Glutamatergic neuron (in vitro differentiated cells): Measurements from ENCODE around the gene SUN3. TPM values are rescaled to one million over a fixed set of nuclear protein-coding genes. Genes with fewer than 3 reads are reported as not detected.

ENCODE experiments used
- DNase-seq: peaks from one replicate; pipeline ENCODE4 v3.0.0; 2022
- H3K27ac Mint-ChIP-seq: one replicate; pipeline ENCODE4 v1.8.0; 2020; ENCODE audit warnings: mild to moderate bottlenecking, mixed read lengths, inconsistent platforms; ENCODE audit not compliant: unreplicated experiment
- H3K27me3 Mint-ChIP-seq: one replicate; pipeline ENCODE4 v1.8.0; 2020; ENCODE audit warnings: mild to moderate bottlenecking, moderate library complexity, mixed read lengths, inconsistent platforms; ENCODE audit not compliant: unreplicated experiment
- H3K36me3 Mint-ChIP-seq: one replicate; pipeline ENCODE4 v1.8.0; 2020; ENCODE audit warnings: mild to moderate bottlenecking, mixed read lengths, inconsistent platforms; ENCODE audit not compliant: unreplicated experiment
- H3K4me1 Mint-ChIP-seq: one replicate; pipeline ENCODE4 v1.8.0; 2020; ENCODE audit warnings: mild to moderate bottlenecking, low read depth, mixed read lengths, inconsistent platforms; ENCODE audit not compliant: unreplicated experiment
- H3K4me3 Mint-ChIP-seq: one replicate; pipeline ENCODE4 v1.8.0; 2020; ENCODE audit warnings: mild to moderate bottlenecking, mixed read lengths, inconsistent platforms; ENCODE audit not compliant: unreplicated experiment
- H3K9me3 Mint-ChIP-seq: one replicate; pipeline ENCODE4 v1.8.0; 2020; ENCODE audit warnings: mild to moderate bottlenecking, moderate library complexity, mixed read lengths, inconsistent platforms; ENCODE audit not compliant: unreplicated experiment
- total RNA-seq: library from RNA; stranded (reverse); fragmentation: NEBNext Ultra II Directional; extraction: Animal tissue kit (Norgen Biotek cat#: 25700); gene quantifications from one replicate; pipeline ENCODE4 v1.2.1, GENCODE V29; 2021; ENCODE audit not compliant: unreplicated experiment
- TF ChIP-seq, protein P1 (sequence below): fragments of 200-600 bp; sonication (generic); IDR thresholded peaks from one replicate; pipeline ENCODE4 v1.5.0; 2021; ENCODE audit not compliant: partially characterized antibody, unreplicated experiment

The SUN3 gene
- total RNA-seq, 1 donor from 2014 or later, result not detected

DNA sequence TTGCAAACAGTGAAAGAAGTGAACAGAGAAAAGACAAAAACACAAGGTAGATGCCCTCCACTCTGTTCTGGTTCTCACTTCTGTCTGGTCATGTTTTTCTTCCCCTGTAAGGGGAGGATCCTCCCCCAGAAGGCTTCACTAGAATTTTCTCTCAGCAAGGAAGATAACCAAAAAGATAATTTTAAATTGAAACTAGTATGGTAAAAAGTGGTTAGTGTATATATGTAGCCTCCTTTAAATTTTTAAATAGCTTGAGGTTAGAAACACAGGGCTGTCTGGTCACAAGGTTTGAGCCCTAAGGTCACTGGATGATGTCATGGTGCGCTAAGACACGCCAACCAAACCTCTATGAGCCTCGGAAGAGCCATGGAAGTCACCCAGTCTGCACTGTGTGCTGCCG is 75.1 kb downstream of the SUN3 start:
- Mint-ChIP-seq H3K27me3 (peaks cover 1% of the 10 kb centered on the region), H3K4me1 (no peaks in the 10 kb centered on the region), H3K36me3 (peaks cover 8% of the 10 kb centered on the region), H3K9me3 (peaks cover 6% of the 10 kb centered on the region), H3K27ac (no peak overlapping the region), H3K4me3 (no peak overlapping the region)
- no peak for DNase-seq
- TF ChIP-seq, protein P1, sequence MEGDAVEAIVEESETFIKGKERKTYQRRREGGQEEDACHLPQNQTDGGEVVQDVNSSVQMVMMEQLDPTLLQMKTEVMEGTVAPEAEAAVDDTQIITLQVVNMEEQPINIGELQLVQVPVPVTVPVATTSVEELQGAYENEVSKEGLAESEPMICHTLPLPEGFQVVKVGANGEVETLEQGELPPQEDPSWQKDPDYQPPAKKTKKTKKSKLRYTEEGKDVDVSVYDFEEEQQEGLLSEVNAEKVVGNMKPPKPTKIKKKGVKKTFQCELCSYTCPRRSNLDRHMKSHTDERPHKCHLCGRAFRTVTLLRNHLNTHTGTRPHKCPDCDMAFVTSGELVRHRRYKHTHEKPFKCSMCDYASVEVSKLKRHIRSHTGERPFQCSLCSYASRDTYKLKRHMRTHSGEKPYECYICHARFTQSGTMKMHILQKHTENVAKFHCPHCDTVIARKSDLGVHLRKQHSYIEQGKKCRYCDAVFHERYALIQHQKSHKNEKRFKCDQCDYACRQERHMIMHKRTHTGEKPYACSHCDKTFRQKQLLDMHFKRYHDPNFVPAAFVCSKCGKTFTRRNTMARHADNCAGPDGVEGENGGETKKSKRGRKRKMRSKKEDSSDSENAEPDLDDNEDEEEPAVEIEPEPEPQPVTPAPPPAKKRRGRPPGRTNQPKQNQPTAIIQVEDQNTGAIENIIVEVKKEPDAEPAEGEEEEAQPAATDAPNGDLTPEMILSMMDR, result no peak

DNA sequence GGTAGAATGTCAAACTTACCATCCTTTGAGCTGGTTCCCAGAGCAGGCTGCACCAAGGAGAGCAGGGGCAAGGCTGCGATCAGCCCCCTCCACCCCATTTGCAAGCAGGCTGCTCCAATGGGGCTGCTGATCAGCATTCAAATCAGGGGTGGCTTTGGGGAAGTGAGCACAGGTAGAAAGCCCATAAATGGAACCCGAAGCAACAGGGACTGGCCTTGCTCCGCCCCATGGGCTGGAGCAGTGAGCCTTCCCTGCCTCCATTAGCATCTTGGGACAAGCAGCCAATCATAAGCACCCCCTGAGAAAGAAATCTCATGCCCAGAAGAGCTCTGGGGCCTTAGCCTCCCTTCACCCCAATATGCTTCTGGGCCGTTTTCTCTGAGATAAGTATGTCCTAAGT is 76.7 kb downstream of the SUN3 start:
- peaks cover 1% of the 10 kb centered on the region for H3K27me3 Mint-ChIP-seq
- H3K27ac Mint-ChIP-seq, result no peak overlapping the region
- H3K9me3 Mint-ChIP-seq, result no peaks in the 10 kb centered on the region
- H3K4me3 Mint-ChIP-seq, result no peak overlapping the region
- H3K4me1 Mint-ChIP-seq, result no peaks in the 10 kb centered on the region
- no peak for DNase-seq
- TF ChIP-seq, protein P1, result no peak
- no peaks in the 10 kb centered on the region for H3K36me3 Mint-ChIP-seq

DNA sequence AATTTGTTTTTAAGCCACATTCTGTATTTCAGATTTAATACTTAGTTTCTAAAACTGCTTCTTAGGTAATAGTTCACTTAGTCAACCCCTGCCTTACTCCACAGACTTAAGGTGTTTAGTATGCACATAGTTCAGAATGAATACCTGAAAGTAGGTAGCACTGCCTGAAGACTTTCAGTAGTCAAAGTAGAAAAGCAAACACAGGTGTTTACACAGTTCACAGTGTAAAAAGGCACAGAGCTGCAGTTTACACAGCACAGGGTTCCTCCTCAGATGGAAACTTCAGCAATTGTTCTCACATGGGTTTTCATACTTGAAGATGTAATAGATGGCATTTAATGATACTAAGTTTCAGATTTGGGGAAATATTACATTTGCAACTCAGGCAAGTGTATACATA is 77.5 kb downstream of the SUN3 start:
- peaks cover 1% of the 10 kb centered on the region for H3K27me3 Mint-ChIP-seq
- H3K36me3 Mint-ChIP-seq, result no peaks in the 10 kb centered on the region
- no peaks in the 10 kb centered on the region for H3K9me3 Mint-ChIP-seq
- TF ChIP-seq, protein P1, result no peak
- no peak overlapping the region for H3K27ac Mint-ChIP-seq
- DNase-seq, result no peak
- H3K4me1 Mint-ChIP-seq, result peaks cover 4% of the 10 kb centered on the region
- no peak overlapping the region for H3K4me3 Mint-ChIP-seq

DNA sequence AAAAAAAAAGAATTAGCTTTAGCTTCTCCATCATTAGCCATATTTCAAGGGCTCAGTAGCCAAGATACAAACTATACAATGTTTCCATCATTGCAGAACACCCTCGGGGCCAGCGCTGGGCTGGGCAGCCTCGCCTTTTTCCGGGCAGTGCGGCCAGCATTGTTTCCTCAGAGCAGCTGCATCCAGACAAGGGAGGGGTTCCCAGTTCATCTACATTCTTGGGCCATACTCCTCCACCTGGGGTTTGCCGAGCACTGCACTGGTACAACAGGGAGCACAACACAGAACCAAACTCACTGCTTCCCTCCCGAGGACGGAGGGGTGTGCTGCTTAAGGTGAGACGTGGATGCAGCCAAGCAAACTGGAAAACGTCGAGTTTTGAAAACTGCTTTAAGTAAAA is 78.2 kb downstream of the SUN3 start:
- Mint-ChIP-seq H3K9me3 (no peaks in the 10 kb centered on the region), H3K4me3 (no peak overlapping the region), H3K27me3 (peaks cover 1% of the 10 kb centered on the region), H3K27ac (no peak overlapping the region), H3K4me1 (peaks cover 11% of the 10 kb centered on the region), H3K36me3 (no peaks in the 10 kb centered on the region)
- no peak for DNase-seq
- TF ChIP-seq, protein P1, result no peak

DNA sequence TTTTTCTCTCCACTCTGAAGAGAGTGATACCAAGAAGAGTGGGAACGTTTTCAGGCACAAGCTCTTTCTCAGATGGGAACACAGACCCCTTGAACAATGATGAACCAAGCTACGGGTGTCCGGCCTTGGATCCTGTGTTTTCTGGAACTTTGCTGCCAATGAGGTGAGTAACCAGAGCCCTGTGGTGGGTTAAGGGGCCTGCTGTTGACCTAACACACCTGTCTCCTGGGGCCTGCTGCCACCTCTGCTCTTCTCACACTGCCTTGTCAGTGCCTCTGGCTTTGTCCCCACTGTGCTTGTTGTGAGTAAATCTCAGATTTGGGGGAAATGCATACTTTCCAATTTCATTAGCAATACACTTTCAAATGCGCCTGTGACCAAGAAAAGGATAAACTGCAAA is 79.2 kb downstream of the SUN3 start:
- TF ChIP-seq, protein P1, result no peak
- no peaks in the 10 kb centered on the region for H3K36me3 Mint-ChIP-seq
- DNase-seq, result no peak
- peaks cover 16% of the 10 kb centered on the region for H3K4me1 Mint-ChIP-seq
- no peaks in the 10 kb centered on the region for H3K9me3 Mint-ChIP-seq
- no peak overlapping the region for H3K4me3 Mint-ChIP-seq
- peaks cover 1% of the 10 kb centered on the region for H3K27me3 Mint-ChIP-seq
- no peak overlapping the region for H3K27ac Mint-ChIP-seq
